Activated T-helper 2 cell treated with anti-CD3 and anti-CD28 coated beads, Interferon-gamma antibody, Interleukin-2, Interleukin-4, amounts not matched to agents 10 μg/mL and 5 μg/mL and 100 μg/mL, durations not matched to agents 14 hours and 24 hours and 36 hours (primary cell): Measurements from ENCODE around the gene AGFG2. TPM values are rescaled to one million over a fixed set of nuclear protein-coding genes. Genes with fewer than 3 reads are reported as not detected.
"Not testable (repeated sequence)": the region's sequence is repeated elsewhere in the genome, so short reads cannot be mapped to it uniquely, and the experiment has no call there.

ENCODE experiments used
- DNase-seq: peaks from one replicate; pipeline ENCODE4 v3.0.0; 2021; ENCODE audit warnings: low spot score
- H3K27ac Mint-ChIP-seq: one replicate; pipeline ENCODE4 v1.8.0; 2021; ENCODE audit warnings: mixed read lengths
- H3K27me3 Mint-ChIP-seq: one replicate; pipeline ENCODE4 v1.8.0; 2021; ENCODE audit warnings: low read depth, mixed read lengths
- H3K36me3 Mint-ChIP-seq: one replicate; pipeline ENCODE4 v1.8.0; 2021; ENCODE audit warnings: low read depth, mixed read lengths
- H3K4me1 Mint-ChIP-seq: one replicate; pipeline ENCODE4 v1.8.0; 2021; ENCODE audit warnings: low read depth, mixed read lengths
- H3K4me3 Mint-ChIP-seq: one replicate; pipeline ENCODE4 v1.8.0; 2021; ENCODE audit warnings: low read depth, mild to moderate bottlenecking, moderate library complexity, mixed read lengths
- H3K9me3 Mint-ChIP-seq: one replicate; pipeline ENCODE4 v1.8.0; 2021; ENCODE audit warnings: mixed read lengths
- intact Hi-C: fragments of 100-400 bp; cut with micrococcal nuclease; formaldehyde crosslinking; loops from one replicate; pipeline ENCODE4 v1.15.1; 2023
- total RNA-seq: library from RNA; stranded (reverse); gene quantifications from 2 replicates; pipeline ENCODE4 v1.2.3, GENCODE V29; 2022

The AGFG2 gene
- total RNA-seq, 1 donor from 2014 or later, result 75.5 TPM

DNA sequence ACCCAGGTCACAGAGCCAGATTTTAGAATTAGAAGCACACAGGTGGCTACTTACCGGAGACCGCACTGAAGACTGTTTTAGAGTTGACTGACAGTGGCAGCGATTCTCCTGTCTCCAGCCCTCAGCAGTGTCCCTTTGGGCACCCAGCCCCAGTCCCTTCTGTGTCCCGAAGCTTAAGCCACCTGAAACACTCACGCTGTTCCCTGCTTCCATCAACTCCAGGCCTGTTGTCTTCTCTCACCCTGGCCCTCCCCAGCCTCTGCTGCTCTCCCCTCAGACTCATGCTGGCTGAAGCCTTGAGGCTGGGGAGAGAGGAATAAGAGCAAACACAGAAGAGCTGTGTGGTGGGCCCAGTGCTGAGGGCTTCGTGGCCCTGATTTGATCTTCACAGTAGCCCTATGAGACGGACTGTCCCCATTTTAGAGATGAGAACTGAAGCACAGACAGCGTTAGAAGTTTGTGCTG is 24.1 kb downstream of the AGFG2 start:
- H3K9me3 Mint-ChIP-seq, result no peaks in the 10 kb centered on the region
- peaks cover 38% of the 10 kb centered on the region for H3K36me3 Mint-ChIP-seq
- no peak for DNase-seq
- H3K4me3 Mint-ChIP-seq, result no peak overlapping the region
- H3K4me1 Mint-ChIP-seq, result peaks cover 5% of the 10 kb centered on the region
- no peak overlapping the region for H3K27ac Mint-ChIP-seq
- no peaks in the 10 kb centered on the region for H3K27me3 Mint-ChIP-seq
- intact Hi-C loops, result loop anchor here (5.0 kb wide), 1 partner anchor 129 kb away; the partner anchor contains the start of gene GIGYF1

DNA sequence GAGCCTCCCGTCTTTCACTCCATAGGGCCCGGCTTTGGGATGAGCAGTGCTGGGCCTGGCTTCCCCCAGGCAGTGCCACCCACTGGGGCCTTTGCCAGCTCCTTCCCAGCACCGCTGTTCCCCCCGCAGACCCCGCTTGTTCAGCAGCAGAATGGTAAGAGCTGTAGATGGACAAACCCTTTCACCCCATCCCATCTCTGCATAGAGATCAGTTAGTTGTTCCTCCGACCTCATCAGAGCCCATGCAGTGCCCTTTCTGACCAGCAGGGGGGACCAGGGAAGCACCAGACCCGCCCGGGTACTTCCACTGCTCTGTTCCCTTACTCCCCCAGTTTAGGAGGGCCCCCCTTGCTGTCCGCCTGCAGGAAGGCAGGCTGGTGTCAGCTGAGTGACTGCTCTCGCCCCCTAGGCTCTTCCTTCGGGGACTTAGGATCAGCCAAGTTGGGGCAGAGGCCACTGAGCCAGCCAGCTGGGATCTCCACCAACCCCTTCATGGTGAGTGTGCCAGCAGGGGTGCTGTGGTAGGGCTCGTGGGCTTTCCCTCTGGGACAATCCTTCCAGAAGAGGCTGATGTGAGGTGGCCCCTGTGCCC is 24.9 kb downstream of the AGFG2 start:
- Mint-ChIP-seq H3K4me3 (no peak overlapping the region), H3K27me3 (no peaks in the 10 kb centered on the region), H3K9me3 (no peaks in the 10 kb centered on the region), H3K36me3 (peaks cover 38% of the 10 kb centered on the region), H3K27ac (no peak overlapping the region), H3K4me1 (peaks cover 10% of the 10 kb centered on the region)
- intact Hi-C loops, result loop anchor here (5.0 kb wide), 1 partner anchor 128 kb away; the partner anchor contains the start of gene GIGYF1
- peak; percentile 72 for DNase-seq

DNA sequence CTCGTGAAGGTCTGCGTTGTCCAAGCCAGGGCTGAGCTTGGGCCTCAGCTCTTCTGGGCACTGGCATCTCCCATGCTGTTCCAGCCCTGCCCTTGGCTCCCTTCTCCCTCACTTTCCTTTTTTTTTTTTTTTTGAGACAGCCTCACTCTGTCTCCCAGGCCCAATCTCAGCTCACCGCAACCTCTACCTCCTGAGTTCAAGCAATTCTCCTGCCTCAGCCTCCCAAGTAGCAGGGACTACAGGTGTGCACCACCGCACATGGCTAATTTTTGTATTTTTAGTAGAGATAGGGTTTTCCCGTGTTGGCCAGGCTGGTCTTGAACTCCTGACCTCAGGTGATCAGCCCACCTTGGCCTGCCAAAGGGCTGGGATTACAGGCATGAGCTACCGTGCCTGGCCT is 25.4 kb downstream of the AGFG2 start:
- not testable (repeated sequence) for H3K27me3 Mint-ChIP-seq, H3K9me3 Mint-ChIP-seq, DNase-seq, H3K4me3 Mint-ChIP-seq
- intact Hi-C loops, result loop anchor here (5.0 kb wide), 1 partner anchor 128 kb away; the partner anchor contains the start of gene GIGYF1
- peaks cover 33% of the 10 kb centered on the region for H3K36me3 Mint-ChIP-seq
- H3K4me1 Mint-ChIP-seq, result peaks cover 15% of the 10 kb centered on the region
- H3K27ac Mint-ChIP-seq, result peak overlapping the region; percentile 46

DNA sequence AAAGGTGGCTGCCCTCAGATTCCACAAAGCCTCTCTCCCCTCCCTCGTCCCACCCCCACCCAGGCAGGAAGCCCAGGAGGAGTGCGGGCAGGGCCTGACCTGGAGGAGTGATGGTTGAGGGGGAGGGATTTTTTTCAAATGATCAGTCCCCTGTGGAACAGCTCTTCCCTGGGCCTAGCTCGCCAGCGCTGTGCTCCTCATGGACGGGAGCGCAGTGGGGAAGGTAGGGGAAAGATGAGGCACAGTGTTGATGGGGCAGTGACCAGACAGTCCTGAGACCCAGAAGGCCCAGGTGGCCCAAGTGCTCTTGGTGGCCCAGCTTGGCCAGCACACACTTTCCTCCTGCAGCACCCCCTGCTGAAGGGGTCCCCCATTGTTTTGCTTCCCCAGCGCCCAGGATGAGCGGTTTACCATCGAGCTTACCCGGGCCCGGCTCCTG is 26.1 kb downstream of the AGFG2 start:
- H3K36me3 Mint-ChIP-seq, result peaks cover 30% of the 10 kb centered on the region
- intact Hi-C loops, result no loop called here
- peaks cover 16% of the 10 kb centered on the region for H3K4me1 Mint-ChIP-seq
- no peak overlapping the region for H3K4me3 Mint-ChIP-seq
- H3K27me3 Mint-ChIP-seq, result no peaks in the 10 kb centered on the region
- DNase-seq, result no peak
- H3K27ac Mint-ChIP-seq, result no peak overlapping the region
- H3K9me3 Mint-ChIP-seq, result no peaks in the 10 kb centered on the region

DNA sequence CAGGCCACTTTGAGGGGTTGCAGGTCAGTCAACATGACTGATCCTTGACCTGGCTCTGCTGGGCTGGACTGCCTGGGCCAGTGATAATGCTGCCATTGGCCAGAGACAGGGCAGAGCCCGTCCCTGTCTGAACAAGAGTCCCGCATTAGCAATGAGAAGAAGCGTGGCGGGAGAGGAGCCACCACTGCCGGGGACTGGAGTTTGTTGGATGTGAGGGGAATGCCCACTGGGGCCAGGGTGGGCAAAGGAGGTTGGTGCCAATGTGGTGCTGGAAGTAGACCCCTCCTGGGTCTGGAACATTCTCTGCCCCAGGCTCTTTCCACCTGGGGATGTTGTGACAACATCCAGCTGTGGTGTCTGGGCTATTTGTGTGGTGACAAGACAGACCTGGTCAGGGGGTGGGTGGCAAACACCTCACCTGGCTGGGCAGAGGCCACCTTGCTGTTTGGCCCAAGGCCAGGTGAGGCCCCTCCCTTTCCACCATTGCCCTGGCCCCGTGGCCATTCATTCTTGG is 27.1 kb downstream of the AGFG2 start:
- Mint-ChIP-seq H3K4me3 (no peak overlapping the region), H3K36me3 (peaks cover 25% of the 10 kb centered on the region), H3K9me3 (no peaks in the 10 kb centered on the region), H3K27ac (no peak overlapping the region), H3K27me3 (no peaks in the 10 kb centered on the region), H3K4me1 (peaks cover 16% of the 10 kb centered on the region)
- intact Hi-C loops, result no loop called here
- DNase-seq, result no peak

DNA sequence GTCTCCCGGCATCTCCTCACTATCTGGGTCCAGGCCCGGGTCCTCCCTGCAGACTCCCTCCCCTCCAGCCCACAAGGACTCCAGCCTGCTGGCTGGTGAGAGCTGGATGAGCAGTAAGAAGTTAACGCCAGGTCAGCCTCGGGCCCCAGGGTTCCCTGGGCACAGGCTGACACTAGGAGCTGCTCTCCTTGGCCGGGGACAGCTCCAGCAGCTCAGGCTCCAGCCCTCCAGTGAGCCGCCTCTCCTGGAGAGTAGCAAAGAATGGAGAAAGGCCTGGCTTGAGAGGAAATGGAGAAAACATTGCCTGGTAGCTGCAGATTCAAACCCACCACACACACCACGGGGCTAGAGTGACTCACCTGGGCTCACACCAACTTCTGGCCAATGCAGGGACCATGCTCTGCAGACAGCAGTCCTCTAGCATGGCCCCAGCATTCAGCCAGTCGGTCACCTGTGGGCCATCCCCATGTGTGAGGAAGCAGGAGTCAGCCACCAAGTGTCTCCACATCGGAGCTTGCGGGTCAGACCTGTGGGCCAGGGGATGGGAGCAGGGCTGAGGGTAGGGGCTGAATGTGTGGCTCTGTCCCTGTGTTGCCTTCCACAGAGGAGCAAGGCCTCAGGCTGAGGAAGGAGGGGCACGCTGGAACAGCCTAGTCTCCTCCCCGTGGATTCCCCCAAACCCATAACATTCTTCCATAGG is 28.2 kb downstream of the AGFG2 start:
- peaks cover 25% of the 10 kb centered on the region for H3K36me3 Mint-ChIP-seq
- H3K27ac Mint-ChIP-seq, result no peak overlapping the region
- H3K27me3 Mint-ChIP-seq, result no peaks in the 10 kb centered on the region
- no peak for DNase-seq
- no peak overlapping the region for H3K4me3 Mint-ChIP-seq
- peaks cover 20% of the 10 kb centered on the region for H3K4me1 Mint-ChIP-seq
- H3K9me3 Mint-ChIP-seq, result no peaks in the 10 kb centered on the region
- intact Hi-C loops, result no loop called here

DNA sequence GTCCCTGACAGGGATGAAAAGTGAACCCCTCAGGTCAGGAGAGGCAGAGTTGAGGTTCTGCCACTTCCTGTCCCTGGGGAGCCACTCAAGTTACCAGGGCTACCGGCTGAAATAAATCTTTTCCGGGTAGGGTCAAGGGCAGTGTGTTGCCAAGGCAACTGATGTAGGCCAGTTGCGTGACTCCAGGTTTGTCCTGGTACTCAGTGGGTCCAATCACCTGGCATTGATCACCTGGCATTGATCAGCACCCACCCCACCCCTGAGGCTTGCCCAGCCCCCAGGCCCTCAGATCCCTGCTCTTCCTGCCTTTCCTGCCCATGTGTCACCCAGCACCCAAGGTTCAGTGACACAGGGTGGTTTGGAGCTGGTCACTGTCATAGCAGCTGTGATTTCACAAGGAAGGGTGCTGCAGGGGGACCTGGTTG is 28.8 kb downstream of the AGFG2 start:
- peaks cover 20% of the 10 kb centered on the region for H3K4me1 Mint-ChIP-seq
- no peak for DNase-seq
- H3K9me3 Mint-ChIP-seq, result no peaks in the 10 kb centered on the region
- no peaks in the 10 kb centered on the region for H3K27me3 Mint-ChIP-seq
- intact Hi-C loops, result loop anchor here (2.0 kb wide), 1 partner anchor 19 kb away; the partner anchor contains the start of genes FBXO24 and LRCH4
- H3K4me3 Mint-ChIP-seq, result no peak overlapping the region
- peaks cover 21% of the 10 kb centered on the region for H3K36me3 Mint-ChIP-seq
- H3K27ac Mint-ChIP-seq, result peak overlapping the region; percentile 42

DNA sequence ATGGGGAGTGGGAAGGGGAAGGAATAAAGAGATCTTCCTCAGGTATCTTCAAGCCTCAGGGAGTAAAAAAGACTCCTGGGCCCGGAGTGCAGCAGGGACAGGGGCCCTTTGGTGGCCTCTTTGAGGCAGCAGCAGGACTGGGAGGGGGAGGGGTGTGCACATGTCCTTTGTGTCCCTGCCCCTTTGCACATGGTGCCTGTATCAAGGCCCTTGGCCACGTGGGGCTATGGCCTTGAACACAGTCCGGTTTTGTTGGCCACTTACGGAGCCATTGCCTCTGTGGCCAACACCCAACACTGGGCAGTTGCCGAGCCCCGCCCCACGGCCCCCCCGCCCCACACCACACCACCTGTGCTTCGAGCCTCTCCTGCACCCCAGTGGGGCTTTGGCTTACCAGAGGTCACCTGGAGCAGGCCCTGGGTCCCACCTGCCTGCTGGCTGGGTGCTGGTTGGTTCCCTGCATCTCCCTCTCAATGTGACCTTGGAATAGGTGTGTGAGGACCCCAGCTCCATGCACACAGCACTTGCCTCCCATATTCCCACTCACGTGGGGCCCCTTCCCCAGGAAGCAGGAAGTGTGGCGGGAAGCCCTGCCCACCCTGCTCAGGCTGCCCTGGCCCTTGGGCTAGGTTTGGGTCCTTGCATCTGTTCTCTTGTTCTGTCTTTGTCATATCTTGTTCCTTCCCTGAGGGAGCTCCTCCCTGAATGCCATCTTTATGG is 29.3 kb downstream of the AGFG2 start:
- Mint-ChIP-seq H3K36me3 (peaks cover 18% of the 10 kb centered on the region), H3K9me3 (no peaks in the 10 kb centered on the region), H3K27ac (peak overlapping the region; percentile 42), H3K4me1 (peaks cover 20% of the 10 kb centered on the region), H3K27me3 (no peaks in the 10 kb centered on the region), H3K4me3 (no peak overlapping the region)
- DNase-seq, result no peak
- intact Hi-C loops, result loop anchor here (2.0 kb wide), 1 partner anchor 18 kb away; the partner anchor contains the start of genes FBXO24 and LRCH4

DNA sequence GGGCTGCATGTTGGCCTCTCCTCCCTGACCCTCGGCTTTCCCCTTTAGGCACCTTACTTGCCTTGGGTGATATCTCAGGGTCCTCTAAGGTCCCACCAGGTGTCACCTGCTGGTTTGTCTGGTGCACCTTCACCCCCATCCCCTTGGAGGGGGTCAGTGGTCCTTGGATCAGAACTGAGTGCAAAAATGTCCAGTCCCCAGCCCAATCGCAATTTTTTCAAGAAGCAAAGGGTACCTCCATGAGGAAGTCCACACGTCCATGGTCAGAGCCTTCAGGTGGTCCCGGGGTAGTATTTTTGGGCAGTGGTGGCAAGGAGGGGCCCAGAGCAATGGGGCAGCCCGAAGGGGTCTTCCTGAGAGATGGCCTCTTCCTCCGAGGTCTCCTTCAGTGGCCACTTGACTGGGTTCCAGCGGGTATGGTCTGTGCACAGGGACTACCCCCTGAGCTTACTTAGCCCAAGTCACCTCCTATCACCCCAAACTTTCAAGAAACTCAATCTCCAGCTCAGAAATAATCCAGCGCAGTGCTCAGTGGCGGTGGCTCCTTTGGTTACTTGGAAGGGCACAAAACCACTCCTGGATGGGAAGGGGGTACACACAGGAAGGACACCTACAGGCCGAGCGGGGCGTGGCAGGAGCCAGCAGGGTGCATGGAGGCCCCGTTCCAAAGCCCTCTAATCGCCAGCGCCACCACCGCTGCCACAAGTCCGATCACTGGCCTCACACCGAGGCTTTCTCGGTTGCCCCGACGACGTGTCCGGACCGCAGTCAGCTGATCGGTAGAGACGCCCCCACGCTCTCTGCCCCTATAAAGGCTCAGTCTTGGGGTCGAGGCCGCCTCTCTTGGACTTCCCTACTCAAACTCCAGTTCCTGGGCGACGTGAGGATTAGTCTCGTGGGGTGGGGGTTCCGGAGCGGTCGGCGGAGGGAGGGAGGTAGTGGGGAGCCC is 30.2 kb downstream of the AGFG2 start:
- Mint-ChIP-seq H3K4me1 (peaks cover 20% of the 10 kb centered on the region), H3K27me3 (no peaks in the 10 kb centered on the region), H3K4me3 (no peak overlapping the region), H3K36me3 (peaks cover 11% of the 10 kb centered on the region), H3K9me3 (no peaks in the 10 kb centered on the region), H3K27ac (no peak overlapping the region)
- intact Hi-C loops, result loop anchor here (2.0 kb wide), 1 partner anchor 18 kb away; the partner anchor contains the start of genes FBXO24 and LRCH4
- DNase-seq, result peak; percentile 30

DNA sequence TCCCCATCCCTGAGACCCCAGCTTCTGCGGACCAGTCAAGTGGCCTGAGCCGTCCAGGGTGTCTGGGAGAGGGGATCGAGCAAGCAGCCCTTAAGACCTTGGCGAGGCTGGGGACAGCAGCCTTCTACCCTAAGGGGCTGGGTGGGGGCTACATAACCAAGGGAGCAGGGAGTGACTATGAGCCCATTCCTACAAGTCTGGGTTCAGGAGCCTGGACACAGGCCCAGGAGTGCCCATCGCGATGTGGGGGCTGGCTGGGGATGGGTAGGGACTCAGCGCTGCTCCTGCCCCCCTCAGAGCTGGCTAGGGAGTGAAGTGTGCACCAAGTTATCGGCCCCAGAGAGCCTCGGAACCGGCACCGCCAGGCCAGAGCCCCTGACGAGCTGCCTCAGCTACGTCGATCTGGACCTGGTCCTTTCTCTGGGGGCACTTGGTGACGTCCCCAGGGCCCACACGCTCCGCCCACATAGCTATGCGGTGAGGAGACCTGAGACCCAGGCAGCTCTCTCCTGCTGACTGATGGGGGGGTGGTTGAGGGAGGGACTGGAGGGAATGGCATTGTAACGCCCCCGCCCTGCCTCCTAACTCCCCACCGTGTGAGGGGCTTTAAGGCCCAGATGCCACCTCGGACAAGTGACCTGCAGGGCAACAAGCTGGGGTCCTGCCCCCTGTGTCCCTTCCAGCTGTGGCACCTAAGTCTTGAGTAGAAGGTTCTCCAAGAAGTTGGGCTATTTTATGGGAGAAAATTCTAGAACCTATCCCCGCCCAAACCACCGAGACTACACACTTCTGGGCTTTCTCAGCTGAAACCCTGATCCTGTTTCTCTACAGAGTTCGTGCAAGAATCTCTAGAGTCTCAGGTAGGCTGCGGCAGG is 32.2 kb downstream of the AGFG2 start:
- intact Hi-C loops, result no loop called here

DNA sequence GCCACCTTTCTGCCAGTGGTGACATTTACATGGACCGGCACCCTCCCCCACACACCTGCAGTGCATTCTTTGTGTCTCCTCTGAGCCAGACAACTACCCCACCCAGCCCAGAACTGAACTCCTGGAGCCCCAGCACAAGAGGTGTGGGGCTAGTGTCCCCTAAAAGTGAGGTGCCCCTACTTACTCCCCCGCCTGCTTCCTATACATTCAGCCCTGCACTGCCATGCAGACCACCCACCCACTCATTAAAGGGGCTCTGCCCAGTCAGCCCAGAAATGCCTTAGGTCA is 32.8 kb downstream of the AGFG2 start:
- H3K36me3 Mint-ChIP-seq, result peaks cover 19% of the 10 kb centered on the region
- H3K4me1 Mint-ChIP-seq, result peaks cover 20% of the 10 kb centered on the region
- intact Hi-C loops, result no loop called here
- no peak overlapping the region for H3K27ac Mint-ChIP-seq
- DNase-seq, result no peak
- H3K9me3 Mint-ChIP-seq, result no peaks in the 10 kb centered on the region
- H3K4me3 Mint-ChIP-seq, result no peak overlapping the region
- H3K27me3 Mint-ChIP-seq, result no peaks in the 10 kb centered on the region

More for the DNA sequence above, 32.2 kb downstream of the AGFG2 start:
- Mint-ChIP-seq H3K36me3 (peaks cover 14% of the 10 kb centered on the region), H3K27ac (no peak overlapping the region), H3K27me3 (no peaks in the 10 kb centered on the region), H3K9me3 (no peaks in the 10 kb centered on the region), H3K4me1 (peaks cover 20% of the 10 kb centered on the region), H3K4me3 (no peak overlapping the region)
- no peak for DNase-seq
